ENCODE measurements around the gene IFNAR1. TPM values are rescaled to one million over a fixed set of nuclear protein-coding genes. Genes with fewer than 3 reads are reported as not detected.

The IFNAR1 gene
- total RNA-seq, 1 experiment from 2014 or later = 14.2 TPM

- no peak for DNase-seq
- no CpG with 5 or more reads among the region's 4 CpGs for WGBS (ENCODE audit: extremely low coverage, insufficient read length, low lambda C conversion rate)
These were observed 19.5 kb upstream of the IFNAR1 start for GRCh38 chr21:33305344-33305671.

More at GRCh38 chr21:33305344-33305671, 19.5 kb upstream of the IFNAR1 start:
- Histone ChIP-seq H2BK20ac (ENCODE audit: low read depth, low read length, poor library complexity, severe bottlenecking) (no peak overlapping the region), H4K8ac (replicated peaks; ENCODE audit: insufficient read length, low read depth, low read length) (no peak overlapping the region), H2BK120ac (ENCODE audit: low read depth, low read length, poor library complexity, severe bottlenecking) (no peak overlapping the region), H4K5ac (ENCODE audit: insufficient read length, low read depth, low read length) (no peak overlapping the region), H3K4me2 (ENCODE audit: insufficient read depth, insufficient read length, low read length) (no peak overlapping the region), H3K14ac (ENCODE audit: insufficient read depth, low read length) (no peak overlapping the region), H4K91ac (ENCODE audit: insufficient read length, low read depth, low read length) (no peak overlapping the region), H2BK5ac (ENCODE audit: insufficient read length, low read length) (no peak overlapping the region), H3T11ph (ENCODE audit: low read length) (no peak overlapping the region), H3K27ac (ENCODE audit: insufficient read length, low read depth, low read length) (no peak overlapping the region), H3K4me1 (ENCODE audit: insufficient read depth, low read length) (no peaks in the 10 kb centered on the region), H3K9me3 (ENCODE audit: control insufficient read depth, low read depth, low read length) (no peaks in the 10 kb centered on the region), H3K79me2 (ENCODE audit: insufficient read depth, low read length) (no peaks in the 10 kb centered on the region), H4K20me1 (ENCODE audit: control insufficient read depth, insufficient read depth, insufficient read length) (no peaks in the 10 kb centered on the region), H2BK12ac (ENCODE audit: insufficient read length, low read depth, low read length) (no peak overlapping the region), H2AK5ac (ENCODE audit: insufficient read length, low read length) (no peak overlapping the region), H3K4ac (ENCODE audit: low read depth, low read length) (no peak overlapping the region), H3K23ac (ENCODE audit: insufficient read length, low read depth, low read length) (no peak overlapping the region), H3K56ac (ENCODE audit: insufficient read length, low read depth, low read length) (no peak overlapping the region), H3K27me3 (ENCODE audit: insufficient read depth, low read length) (no peaks in the 10 kb centered on the region), H3K79me1 (ENCODE audit: insufficient read depth, low read depth, low read length, poor library complexity, severe bottlenecking) (no peaks in the 10 kb centered on the region), H2AFZ (ENCODE audit: low read length) (no peak overlapping the region), H3K18ac (ENCODE audit: insufficient read length, low read depth, low read length) (no peak overlapping the region), H3K23me2 (ENCODE audit: insufficient read length, low read depth, low read length, poor library complexity, severe bottlenecking) (no peaks in the 10 kb centered on the region), H2BK15ac (ENCODE audit: low read depth, low read length) (no peak overlapping the region), H3K9ac (ENCODE audit: extremely low read depth, insufficient read length, low read length) (no peak overlapping the region)
- Mint-ChIP-seq H3K27ac (no peak overlapping the region), H3K27me3 (ENCODE audit: low read depth) (no peaks in the 10 kb centered on the region), H3K36me3 (ENCODE audit: insufficient read depth in 1 of 3, low read depth in 3 of 3) (no peaks in the 10 kb centered on the region), H3K4me1 (peaks cover 0 to 2% of the 10 kb centered on the region in 2 experiments; a peak in 2 of 4 replicates), H3K4me3 (no peak overlapping the region), H3K9me3 (no peaks in the 10 kb centered on the region)
- TF ChIP-seq CTCF (conservative IDR thresholded peaks at IDR 0.05) = no peak
